PC-3 (cell line): Measurements from ENCODE around the gene KDM3B. TPM values are rescaled to one million over a fixed set of nuclear protein-coding genes. Genes with fewer than 3 reads are reported as not detected.
A peak's percentile ranks its signal among the peaks of the same experiment; 100 is the strongest.

ENCODE experiments used
- ATAC-seq: fragments of 200-7000 bp; cut with Tn5 transposase; 2 replicates; pipeline ENCODE4 v1.9.1; 2020; ENCODE audit warnings: mild to moderate bottlenecking, moderate library complexity
- BruUV-seq: library from RNA; stranded (reverse); fragments of 400-500 nt; replicated peaks from 2 replicates; lab custom pipeline; 2021; lab: Mats Ljungman, UMichigan
- CTCF ChIA-PET: fragments of 300-600 bp; sonication (Branson Sonifier 250); formaldehyde crosslinking; loops from one replicate; lab custom pipeline; 2022; ENCODE audit warnings: antibody characterized with exemption; lab: Charles Lee
- POLR2A ChIA-PET: fragments of 300-600 bp; sonication (Branson Sonifier 250); formaldehyde crosslinking; loops from one replicate; lab custom pipeline; 2022; ENCODE audit warnings: antibody characterized with exemption; ENCODE audit not compliant: unreplicated experiment; lab: Charles Lee
- DNase-seq: peaks from one replicate; pipeline ENCODE4 v3.0.0-alpha.2; 2015
- H2AFZ ChIP-seq: fragments of 300-600 bp; sonication (generic); 2 replicates; pipeline ENCODE4 v1.6.0; 2016; ENCODE audit warnings: antibody characterized with exemption, low read length
- H3F3A ChIP-seq: fragments of 300-600 bp; sonication (generic); one replicate; pipeline ENCODE4 v1.6.0; 2017; ENCODE audit warnings: antibody characterized with exemption, low read length, control low read depth, mild to moderate bottlenecking; ENCODE audit not compliant: unreplicated experiment
- H3K27ac ChIP-seq: fragments of 300-600 bp; sonication (generic); 2 replicates; pipeline ENCODE4 v1.5.1; 2016; ENCODE audit warnings: mild to moderate bottlenecking, low read length
- H3K27me3 ChIP-seq: fragments of 300-600 bp; sonication (generic); 2 replicates; pipeline ENCODE4 v1.6.1; 2016; ENCODE audit warnings: low read length, mixed read lengths
- H3K36me3 ChIP-seq: fragments of 300-600 bp; sonication (generic); 2 replicates; pipeline ENCODE4 v1.6.1; 2016; ENCODE audit warnings: low read depth, mixed run types, low read length, mixed read lengths
- H3K4me1 ChIP-seq: fragments of 300-600 bp; sonication (generic); 2 replicates; pipeline ENCODE4 v1.5.1; 2016; ENCODE audit warnings: low read length; ENCODE audit not compliant: insufficient read depth
- H3K4me2 ChIP-seq: fragments of 300-600 bp; sonication (generic); 2 replicates; pipeline ENCODE4 v1.6.0; 2016; ENCODE audit warnings: low read length
- H3K4me3 ChIP-seq: fragments of 300-600 bp; sonication (generic); 2 replicates; pipeline ENCODE4 v1.5.1; 2016; ENCODE audit warnings: mild to moderate bottlenecking, low read length, mixed read lengths
- H3K79me2 ChIP-seq: fragments of 300-600 bp; sonication (generic); 2 replicates; pipeline ENCODE4 v1.6.1; 2017; ENCODE audit warnings: low read length, mixed read lengths
- H3K9ac ChIP-seq: fragments of 300-600 bp; sonication (generic); 2 replicates; pipeline ENCODE4 v1.6.0; 2016; ENCODE audit warnings: mild to moderate bottlenecking, low read length
- H3K9me2 ChIP-seq: fragments of 300-600 bp; sonication (generic); replicated peaks from 2 replicates; pipeline ENCODE4 v1.6.1; 2016; ENCODE audit warnings: mixed run types, low read length, mixed read lengths
- H3K9me3 ChIP-seq: fragments of 300-600 bp; sonication (generic); 2 replicates; pipeline ENCODE4 v1.6.1; 2016; ENCODE audit warnings: low read length, mixed read lengths
- H4K20me1 ChIP-seq: fragments of 300-600 bp; sonication (generic); 2 replicates; pipeline ENCODE4 v1.6.1; 2016; ENCODE audit warnings: low read length, mixed read lengths
- CTCF ChIP-seq: fragments of 300-600 bp; sonication (generic); conservative IDR thresholded peaks from 2 replicates; pipeline ENCODE4 v1.5.1; 2017; ENCODE audit warnings: antibody characterized with exemption, low read depth, mild to moderate bottlenecking, low read length
- EZH2 ChIP-seq: fragments of 300-600 bp; sonication (generic); IDR thresholded peaks from one replicate; pipeline ENCODE4 v1.6.1; 2017; ENCODE audit warnings: antibody characterized with exemption, mild to moderate bottlenecking, low read length; ENCODE audit not compliant: unreplicated experiment
- EZH2phosphoT487 ChIP-seq: fragments of 300-600 bp; sonication (generic); IDR thresholded peaks from 2 replicates; pipeline ENCODE4 v1.6.1; 2018; ENCODE audit warnings: mild to moderate bottlenecking, antibody characterized with exemption, low read length, borderline replicate concordance
- intact Hi-C: fragments of 100-400 bp; cut with micrococcal nuclease; formaldehyde crosslinking; loops from 2 replicates; pipeline ENCODE4 v1.9.0; 2023
- total RNA-seq: library from RNA; depleted of rRNA; stranded (reverse); fragments of >200 nt; gene quantifications from 2 replicates; pipeline ENCODE4 v1.2.3, GENCODE V29; 2014

Gene KDM3B
- total RNA-seq, 1 experiment from 2014 or later: 21.7 TPM

DNA sequence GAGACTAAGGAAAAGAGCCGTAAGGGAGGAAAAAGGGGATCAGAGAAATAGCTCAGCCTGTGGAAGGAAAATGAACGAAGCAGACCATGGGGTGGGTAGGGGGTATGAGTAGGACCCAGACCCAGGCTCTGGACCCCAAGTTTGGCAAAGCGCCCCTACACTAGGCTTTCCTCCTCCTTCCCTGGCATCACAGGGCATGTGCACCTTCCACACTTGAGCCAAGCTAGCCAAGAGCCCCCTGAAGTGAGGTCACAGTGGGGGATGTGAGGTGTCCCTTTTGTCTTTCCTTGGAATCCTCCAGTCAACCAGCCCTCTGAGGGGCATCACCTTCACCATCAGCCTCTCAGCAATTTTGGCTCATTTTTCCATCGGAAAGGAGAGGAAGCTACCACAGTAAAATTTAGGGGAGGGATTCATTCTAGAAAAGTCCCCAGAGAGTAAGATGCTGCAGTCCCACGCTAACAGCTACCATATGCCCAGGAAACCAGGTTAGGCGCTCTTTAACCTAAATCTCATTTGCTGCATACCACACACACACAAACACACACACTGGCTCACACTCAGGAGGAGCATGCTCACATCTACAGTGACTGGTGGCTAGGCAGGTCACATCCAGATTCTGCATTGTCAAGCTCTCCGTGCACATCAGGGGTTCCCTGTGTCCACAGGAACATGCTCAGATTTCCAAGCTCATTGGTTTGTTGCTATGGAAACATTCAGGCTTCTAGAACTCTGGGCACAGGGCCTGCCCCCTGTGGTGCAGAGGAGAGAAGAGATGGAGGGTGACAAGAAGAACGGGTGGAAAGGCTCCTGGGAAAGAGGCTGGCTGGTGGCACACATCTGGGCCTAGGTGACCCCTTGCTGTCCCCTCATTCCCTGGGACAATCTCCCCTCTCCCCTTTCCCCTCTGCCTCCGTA lies 96.3 kb downstream of the KDM3B start:
- Histone ChIP-seq H3K27me3 (no peaks in the 10 kb centered on the region), H3K9ac (no peak overlapping the region), H2AFZ (no peak overlapping the region), H3K9me3 (no peaks in the 10 kb centered on the region), H3K9me2 (no peaks in the 10 kb centered on the region), H3K4me1 (no peaks in the 10 kb centered on the region), H4K20me1 (no peaks in the 10 kb centered on the region), H3F3A (no peaks in the 10 kb centered on the region), H3K27ac (no peak overlapping the region), H3K79me2 (no peaks in the 10 kb centered on the region), H3K36me3 (no peaks in the 10 kb centered on the region), H3K4me3 (no peak overlapping the region), H3K4me2 (no peak overlapping the region)
- no TSS peak for BruUV-seq
- no peak for ATAC-seq
- intact Hi-C loops: loop anchor here (1.0 kb wide), 1 partner anchor 55 kb away; no protein-coding TSS in a partner anchor
- CTCF ChIA-PET: interaction anchor here (1.5 kb wide), 1 partner anchor 56 kb away, joined by 12 read pairs; no protein-coding TSS in a partner anchor
- TF ChIP-seq CTCF: no peak
- no peak for TF ChIP-seq EZH2
- TF ChIP-seq EZH2phosphoT487: no peak
- POLR2A ChIA-PET: no interaction called here
- no peak for DNase-seq

GRCh38 chr5:138449501-138450239 lies 97.2 kb downstream of the KDM3B start:
- no peak overlapping the region for H3K9ac ChIP-seq
- TF ChIP-seq EZH2phosphoT487: no peak
- TF ChIP-seq CTCF: peak; percentile 82

More at GRCh38 chr5:138449501-138450239, 97.2 kb downstream of the KDM3B start:
- Histone ChIP-seq H3K27me3 (no peaks in the 10 kb centered on the region), H3F3A (no peaks in the 10 kb centered on the region), H3K9me3 (no peaks in the 10 kb centered on the region), H3K4me3 (peak overlapping the region; percentile 17; the same call in 1 of the 2 replicates), H2AFZ (peak overlapping the region; percentile 75), H3K9me2 (no peaks in the 10 kb centered on the region), H3K27ac (no peak overlapping the region), H3K4me1 (no peaks in the 10 kb centered on the region), H4K20me1 (no peaks in the 10 kb centered on the region), H3K36me3 (no peaks in the 10 kb centered on the region), H3K79me2 (no peaks in the 10 kb centered on the region), H3K4me2 (peak overlapping the region; percentile 48; the same call in 1 of the 2 replicates)
- intact Hi-C loops: loop anchor here (1.0 to 5.0 kb wide), 2 partner anchors 54 to 98 kb away; no protein-coding TSS in a partner anchor
- DNase-seq (peak; percentile 85), ATAC-seq (peak; percentile 97)
- ChIA-PET CTCF (interaction anchor here (0.6 to 1.5 kb wide), 2 partner anchors 55 to 736 kb away, joined by 5 to 12 read pairs; no protein-coding TSS in a partner anchor), POLR2A (no interaction called here)
- BruUV-seq: no TSS peak
